GM19395 (cell line): ENCODE measurements around the gene CCDC57.

Experiments used
- ATAC-seq: cut with Tn5 transposase; IDR thresholded peaks from one replicate; pipeline ENCODE4 v1.9.1; 2021; ENCODE audit warnings: mild to moderate bottlenecking, moderate library complexity; ENCODE audit not compliant: unreplicated experiment

Gene CCDC57

DNA sequence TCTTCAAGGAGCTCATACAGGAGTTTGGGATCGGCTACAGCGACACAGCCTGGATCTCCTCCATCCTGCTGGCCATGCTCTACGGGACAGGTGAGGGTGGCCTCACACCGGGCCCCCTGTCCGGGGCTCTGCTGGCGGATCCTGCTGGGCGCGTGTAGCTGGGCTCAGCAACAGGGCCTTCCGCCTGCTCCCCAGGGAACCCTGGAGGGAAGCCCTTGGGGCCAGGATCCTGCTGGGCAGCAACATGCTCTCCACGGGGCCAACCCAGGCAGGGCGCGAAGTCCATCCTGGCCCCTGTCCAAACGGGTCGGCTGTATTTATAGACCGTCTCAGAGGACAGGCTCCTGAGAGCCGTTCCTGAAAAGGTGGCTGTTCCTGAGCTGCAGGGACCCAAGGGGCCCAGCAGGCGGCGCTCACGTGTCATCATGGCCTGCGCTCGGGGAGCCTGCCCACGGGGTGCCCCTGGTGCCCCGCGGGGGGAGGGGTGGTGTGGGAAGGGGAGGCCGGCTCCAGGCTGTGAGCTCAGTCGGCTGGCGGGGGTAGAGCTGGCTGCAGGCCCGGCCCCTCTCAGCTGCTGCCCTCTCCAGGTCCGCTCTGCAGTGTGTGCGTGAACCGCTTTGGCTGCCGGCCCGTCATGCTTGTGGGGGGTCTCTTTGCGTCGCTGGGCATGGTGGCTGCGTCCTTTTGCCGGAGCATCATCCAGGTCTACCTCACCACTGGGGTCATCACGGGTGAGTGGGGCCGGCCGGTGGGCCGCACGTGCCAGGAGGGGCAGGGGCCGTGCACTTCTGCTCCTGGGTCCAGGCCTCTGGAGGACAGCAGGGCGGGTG, 23.7 kb upstream of the CCDC57 start:
- no peak for ATAC-seq

- no peak for ATAC-seq
Measured at GRCh38 chr17:82235775-82236141, 23.1 kb upstream of the CCDC57 start.

- no peak for ATAC-seq
Measured at GRCh38 chr17:82235056-82235774, 22.6 kb upstream of the CCDC57 start.

- no peak for ATAC-seq
Measured at GRCh38 chr17:82234211-82235055, 21.8 kb upstream of the CCDC57 start.

DNA sequence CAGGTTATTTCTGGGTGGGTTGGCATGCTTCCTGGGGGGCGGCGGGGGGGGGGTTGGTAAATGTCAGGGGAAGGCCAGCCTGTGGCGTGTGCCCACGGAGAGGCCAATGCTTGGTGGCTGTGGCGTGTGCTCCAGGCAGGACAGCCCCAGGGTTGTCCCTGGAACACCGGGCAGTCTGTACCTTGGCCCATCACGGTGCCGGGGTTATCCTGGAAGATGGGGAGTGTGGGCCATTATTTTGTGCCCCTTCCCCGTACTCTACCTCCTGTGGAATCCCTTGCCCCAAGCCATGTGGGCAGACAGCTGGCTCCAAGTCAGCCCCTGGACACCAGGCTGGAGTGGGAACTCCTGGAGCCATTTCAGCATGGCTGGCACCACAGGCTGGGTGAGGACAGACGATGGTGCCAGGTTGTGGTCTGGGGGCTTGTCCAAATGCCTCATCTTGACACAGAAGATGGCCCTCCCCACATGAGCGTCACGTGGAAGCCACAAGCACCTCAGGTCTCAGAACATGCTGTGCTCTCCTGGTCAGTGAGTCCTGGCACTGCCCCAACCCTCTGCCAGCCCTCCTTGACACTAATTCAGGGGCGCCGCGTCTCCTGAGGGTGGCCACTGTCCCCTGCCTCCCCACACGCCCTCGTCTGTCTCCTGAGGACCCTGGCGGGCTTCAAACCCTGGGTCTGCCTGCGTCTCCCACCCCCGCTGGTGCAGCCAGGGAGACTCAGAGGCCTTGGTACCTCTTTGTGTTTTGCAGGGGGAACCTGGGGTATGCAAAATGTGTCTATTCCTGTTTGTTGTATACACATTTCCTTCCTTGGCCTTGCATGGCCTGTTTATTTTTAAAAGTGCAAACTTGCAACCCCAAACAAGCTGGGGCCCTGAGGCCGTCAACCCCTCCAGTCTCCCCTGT, 20.5 kb upstream of the CCDC57 start:
- ATAC-seq: no peak

GRCh38 chr17:82232322-82232820, 19.7 kb upstream of the CCDC57 start:
- no peak for ATAC-seq

DNA sequence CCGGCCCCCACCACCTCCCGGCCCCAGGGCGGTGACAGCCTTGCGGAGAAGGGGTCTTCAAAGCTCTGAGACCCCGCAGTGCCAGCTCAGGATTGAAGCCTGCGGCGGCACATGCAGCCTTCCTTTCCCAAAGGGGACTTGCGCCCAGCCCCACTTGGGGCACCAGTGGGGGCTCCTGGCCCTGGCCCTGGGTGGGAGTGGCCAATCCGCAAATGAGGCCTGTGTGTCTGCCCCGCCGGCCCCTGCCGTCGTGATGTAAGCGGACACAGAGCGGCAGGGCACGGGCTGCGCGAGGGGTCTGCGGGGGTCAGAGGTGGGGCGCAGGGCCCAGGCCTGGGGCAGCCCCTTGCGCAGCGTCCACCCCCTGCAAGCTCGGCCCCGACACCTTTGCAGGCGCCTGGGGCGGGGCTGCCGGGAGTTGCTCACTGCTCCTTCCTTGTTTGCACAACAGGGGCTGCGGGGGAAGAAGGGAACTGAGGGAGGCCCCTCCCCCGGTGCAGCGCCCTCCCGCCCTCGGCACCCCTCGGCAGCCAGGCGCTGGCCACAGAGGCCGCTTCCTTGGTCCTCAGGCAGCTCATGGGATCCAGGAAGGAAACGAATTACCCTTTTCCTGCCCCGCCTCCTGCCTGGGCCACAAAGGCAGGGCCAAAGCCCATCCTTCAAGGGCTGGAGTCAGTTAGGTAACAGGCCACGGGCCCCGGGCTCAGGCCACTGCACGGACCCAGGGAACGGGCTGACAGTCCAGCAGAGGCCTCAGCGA, 19.1 kb upstream of the CCDC57 start:
- ATAC-seq: no peak

- no peak for ATAC-seq
Measured at GRCh38 chr17:82231312-82231561, 18.6 kb upstream of the CCDC57 start.

GRCh38 chr17:82230609-82231311, 18.1 kb upstream of the CCDC57 start:
- no peak for ATAC-seq

GRCh38 chr17:82229698-82230608, 17.3 kb upstream of the CCDC57 start:
- ATAC-seq: no peak

DNA sequence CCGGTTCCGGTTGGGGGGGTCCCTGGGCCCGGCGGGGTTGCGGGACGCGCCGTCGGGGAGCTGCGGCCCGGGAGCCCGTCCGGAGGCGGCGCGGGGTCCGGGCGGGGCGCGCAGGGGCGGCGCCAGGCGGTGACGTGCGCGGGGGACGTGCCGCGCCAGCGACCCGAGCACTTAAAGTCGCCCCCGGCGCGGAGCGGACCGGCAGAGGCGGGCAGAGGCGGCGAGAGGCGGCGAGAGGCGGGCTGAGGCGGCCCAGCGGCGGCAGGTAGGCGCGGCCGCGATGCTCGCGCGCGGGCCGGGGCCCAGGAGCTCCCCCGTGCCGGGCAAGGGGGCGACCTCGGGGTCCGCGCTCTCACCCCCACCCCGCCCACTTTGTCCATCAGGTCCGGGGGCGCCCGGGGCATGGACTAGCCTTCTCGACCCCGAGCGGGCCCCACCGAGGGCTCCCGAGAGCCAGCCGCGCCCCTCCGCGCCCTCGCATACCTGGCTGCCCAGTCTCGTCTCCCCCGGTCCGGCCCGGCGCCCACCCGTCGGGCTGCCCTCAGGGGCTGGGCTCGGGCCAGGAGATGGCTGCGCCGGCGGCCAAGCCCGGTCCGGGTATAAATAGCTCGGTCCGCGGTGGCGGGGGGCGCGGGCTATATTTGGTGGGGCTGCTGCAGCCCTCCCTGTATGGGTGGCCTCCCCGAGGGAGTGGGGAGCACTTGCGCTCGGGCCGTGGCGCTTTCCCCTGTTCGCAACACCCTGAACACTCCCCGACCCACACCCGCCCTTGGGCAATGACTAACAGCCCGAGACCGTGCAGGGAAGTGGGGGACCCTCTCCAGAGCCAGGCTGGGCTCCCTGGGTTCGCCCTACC, 16.4 kb upstream of the CCDC57 start, which contains the start of gene SLC16A3:
Gene SLC16A3, plus strand, starts transcription at position 201 of the 856 bp plus-strand sequence. CDS start 6,967 bp downstream, outside the sequence.
- peak; percentile 46 for ATAC-seq

- peak; percentile 41 for ATAC-seq
Measured at GRCh38 chr17:82228278-82228841, 15.7 kb upstream of the CCDC57 start.

GRCh38 chr17:82227629-82228277, 15.1 kb upstream of the CCDC57 start:
- ATAC-seq: no peak

DNA sequence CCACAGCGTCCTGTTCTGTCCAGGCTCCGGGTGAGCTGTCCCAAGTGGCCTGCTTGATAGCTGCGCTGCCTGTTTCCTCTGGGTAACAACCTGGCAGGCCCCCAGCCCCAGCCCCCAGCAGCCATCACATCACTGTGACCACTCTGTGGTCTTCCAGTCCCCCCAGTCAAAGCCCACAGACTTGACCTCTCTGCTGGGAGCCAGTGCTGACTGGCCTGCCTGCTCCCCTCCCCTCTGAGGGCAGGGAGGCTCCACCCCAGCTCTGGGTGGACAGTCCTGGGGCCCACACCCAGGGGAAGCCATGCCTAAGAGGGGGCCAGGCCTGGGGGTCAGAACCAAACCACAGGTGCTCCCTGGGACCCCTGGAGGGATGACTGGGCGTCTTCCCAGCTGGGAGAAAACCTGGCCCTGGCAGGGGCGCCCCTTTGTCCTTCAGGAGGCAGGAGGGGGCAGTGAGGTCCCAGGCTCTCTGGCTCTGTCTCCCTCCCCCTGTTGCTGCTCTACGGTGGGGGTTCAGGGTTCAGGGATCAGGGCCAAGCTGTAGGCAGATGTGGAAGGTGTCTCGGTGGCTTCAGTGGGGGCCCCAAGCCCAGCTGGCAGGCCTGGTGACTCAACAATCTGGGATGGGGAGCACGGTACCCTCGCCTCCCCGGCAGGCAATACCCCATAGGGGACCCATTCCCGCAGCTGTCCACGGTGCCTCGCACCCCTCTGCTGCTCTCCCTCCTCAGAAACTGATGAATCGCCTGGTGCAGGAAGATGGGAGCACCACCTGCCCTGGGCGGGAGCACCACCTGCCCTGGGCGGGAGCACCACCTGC, 14.4 kb upstream of the CCDC57 start:
- ATAC-seq: no peak

DNA sequence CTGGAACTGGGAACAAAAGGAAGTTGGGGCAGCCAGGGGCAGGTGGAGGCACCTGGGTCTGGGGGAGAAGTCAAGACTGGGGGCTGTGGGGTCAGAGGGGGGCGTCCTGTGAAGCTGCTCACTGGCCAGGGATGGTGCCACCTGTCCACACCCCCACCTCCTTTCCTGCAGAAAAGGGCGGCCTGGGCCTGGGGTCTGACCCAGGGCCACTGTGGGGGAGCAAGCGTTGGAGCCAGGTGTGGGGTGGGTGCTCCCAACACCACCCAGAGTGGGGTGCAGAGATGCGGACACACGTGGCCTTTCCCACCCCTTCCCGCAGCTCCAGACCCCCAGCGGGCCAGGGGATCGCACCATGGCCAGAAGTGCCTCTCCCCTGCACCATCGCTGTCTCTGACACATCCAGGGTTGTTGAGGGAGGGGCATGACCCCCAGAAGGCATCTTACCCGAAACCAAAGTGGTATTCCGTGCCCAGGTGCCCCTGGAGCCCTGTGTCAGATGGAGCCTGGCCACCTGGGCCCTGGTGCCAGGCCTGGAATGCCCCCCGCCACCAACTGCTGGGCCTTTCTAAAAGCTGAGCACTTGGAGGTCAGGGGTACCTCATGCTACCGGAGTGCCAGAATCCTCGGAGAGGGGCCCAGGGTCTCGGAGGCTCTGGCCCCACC, 13.6 kb upstream of the CCDC57 start:
- ATAC-seq: no peak
